Stimulated activated CD8-positive, alpha-beta memory T cell treated with anti-CD3 and anti-CD28 coated beads, Interleukin-15, amount 100 ng/mL, for 1 hour (primary cell): Measurements from ENCODE around the gene PPARD.
"Not testable (repeated sequence)": the region's sequence is repeated elsewhere in the genome, so short reads cannot be mapped to it uniquely, and the experiment has no call there.

Source experiments
- DNase-seq: peaks from one replicate; pipeline ENCODE4 v3.0.0-alpha.2; 2020; ENCODE audit warnings: low read depth

PPARD gene

GRCh38 chr6:35406711-35407485 lies 64.5 kb downstream of the PPARD start:
- DNase-seq, result no peak

GRCh38 chr6:35409245-35409644 lies 66.9 kb downstream of the PPARD start:
- no peak for DNase-seq

GRCh38 chr6:35410131-35410530 lies 67.8 kb downstream of the PPARD start:
- no peak for DNase-seq

GRCh38 chr6:35411066-35411465 lies 68.7 kb downstream of the PPARD start:
- DNase-seq, result no peak

GRCh38 chr6:35412102-35412501 lies 69.7 kb downstream of the PPARD start:
- DNase-seq, result no peak

GRCh38 chr6:35413911-35414310 lies 71.6 kb downstream of the PPARD start:
- no peak for DNase-seq

- no peak for DNase-seq
Measured at GRCh38 chr6:35415065-35415891, 72.9 kb downstream of the PPARD start.

GRCh38 chr6:35417979-35418661 lies 75.8 kb downstream of the PPARD start:
- no peak for DNase-seq

GRCh38 chr6:35419417-35419816 lies 77.1 kb downstream of the PPARD start:
- DNase-seq, result no peak

GRCh38 chr6:35419961-35420360 lies 77.6 kb downstream of the PPARD start:
- no peak for DNase-seq

GRCh38 chr6:35425284-35425683 lies 82.9 kb downstream of the PPARD start:
- no peak for DNase-seq

GRCh38 chr6:35426074-35426473 lies 83.7 kb downstream of the PPARD start:
- no peak for DNase-seq

- no peak for DNase-seq
Measured at GRCh38 chr6:35427435-35427834, 85.1 kb downstream of the PPARD start.

- no peak for DNase-seq
Measured at GRCh38 chr6:35427851-35428321, 85.5 kb downstream of the PPARD start.

GRCh38 chr6:35428421-35429149 lies 86.2 kb downstream of the PPARD start:
- no peak for DNase-seq

GRCh38 chr6:35429463-35429862 lies 87.1 kb downstream of the PPARD start:
- no peak for DNase-seq

GRCh38 chr6:35432291-35432690 lies 89.9 kb downstream of the PPARD start:
- no peak for DNase-seq

GRCh38 chr6:35432702-35433101 lies 90.3 kb downstream of the PPARD start:
- not testable (repeated sequence) for DNase-seq

- DNase-seq, result no peak
Measured at GRCh38 chr6:35435074-35435837, 92.9 kb downstream of the PPARD start.

GRCh38 chr6:35436071-35436857 lies 93.9 kb downstream of the PPARD start:
- DNase-seq, result no peak
